ENCODE measurements around the gene HPS3.
"Not testable (repeated sequence)": the region's sequence is repeated elsewhere in the genome, so short reads cannot be mapped to it uniquely, and the experiment has no call there.

The HPS3 gene

DNA sequence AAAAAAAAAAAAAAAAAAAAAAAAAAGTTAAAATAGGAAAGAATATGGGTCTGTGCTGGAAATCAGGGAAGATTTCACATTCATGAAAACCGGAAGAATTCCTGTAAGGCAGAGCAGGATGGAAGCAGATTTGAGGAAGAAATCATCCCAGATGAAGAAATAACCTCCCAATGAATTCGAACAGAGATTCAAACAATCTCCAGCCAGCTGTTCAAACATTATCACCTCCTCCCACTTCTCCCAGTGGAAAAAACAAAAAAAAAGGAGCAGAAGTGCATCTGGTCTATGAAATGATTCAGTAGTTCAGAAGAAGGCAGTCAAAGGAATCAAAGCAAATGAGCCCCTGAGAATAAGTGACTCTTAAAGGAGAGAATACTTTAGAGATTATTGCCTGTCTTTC lies 59.1 kb downstream of the HPS3 start:
- no peak for DNase-seq

DNA sequence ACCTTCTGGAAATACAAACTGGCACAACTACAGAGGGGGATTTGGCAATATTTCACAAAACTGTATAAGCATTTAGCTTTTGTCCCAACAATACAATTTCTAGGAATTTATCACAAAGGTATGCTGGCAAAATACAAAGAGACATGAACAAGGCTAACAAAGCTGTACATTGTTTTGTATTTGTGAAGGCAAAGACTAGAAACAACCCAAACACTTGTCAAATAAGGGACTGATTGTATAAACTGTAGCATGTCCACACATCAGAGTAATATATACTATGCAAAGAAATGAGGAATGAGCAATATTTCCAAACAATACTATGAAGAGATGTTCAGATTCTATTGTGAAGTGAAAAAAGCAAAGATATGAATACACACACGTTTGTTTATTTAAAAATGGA lies 65.8 kb downstream of the HPS3 start:
- DNase-seq: no peak

DNA sequence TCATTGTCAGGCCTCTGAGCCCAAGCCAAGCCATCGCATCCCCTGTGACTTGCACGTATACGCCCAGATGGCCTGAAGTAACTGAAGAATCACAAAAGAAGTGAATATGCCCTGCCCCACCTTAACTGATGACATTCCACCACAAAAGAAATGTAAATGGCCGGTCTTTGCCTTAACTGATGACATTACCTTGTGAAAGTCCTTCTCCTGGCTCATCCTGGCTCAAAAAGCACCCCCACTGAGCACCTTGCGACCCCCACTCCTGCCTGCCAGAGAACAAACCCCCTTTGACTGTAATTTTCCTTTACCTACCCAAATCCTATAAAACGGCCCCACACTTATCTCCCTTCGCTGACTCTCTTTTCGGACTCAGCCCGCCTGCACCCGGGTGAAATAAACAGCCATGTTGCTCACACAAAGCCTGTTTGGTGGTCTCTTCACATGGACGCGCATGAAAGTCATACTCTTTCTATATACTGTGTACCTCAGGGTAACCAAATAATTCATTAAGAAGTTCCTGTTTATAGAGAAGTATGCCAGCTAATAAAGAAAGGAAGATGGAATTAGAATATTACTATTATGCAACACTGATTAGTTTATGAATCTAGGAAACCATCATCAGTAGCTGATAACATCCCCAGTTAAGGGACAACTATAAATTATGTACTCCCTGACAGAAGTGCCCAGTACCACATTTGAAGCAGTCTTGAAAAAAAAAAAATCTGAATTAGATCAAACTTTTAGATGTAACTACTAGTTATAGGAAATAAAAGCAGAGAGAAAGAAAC lies 67.6 kb downstream of the HPS3 start:
- DNase-seq: not testable (repeated sequence)

DNA sequence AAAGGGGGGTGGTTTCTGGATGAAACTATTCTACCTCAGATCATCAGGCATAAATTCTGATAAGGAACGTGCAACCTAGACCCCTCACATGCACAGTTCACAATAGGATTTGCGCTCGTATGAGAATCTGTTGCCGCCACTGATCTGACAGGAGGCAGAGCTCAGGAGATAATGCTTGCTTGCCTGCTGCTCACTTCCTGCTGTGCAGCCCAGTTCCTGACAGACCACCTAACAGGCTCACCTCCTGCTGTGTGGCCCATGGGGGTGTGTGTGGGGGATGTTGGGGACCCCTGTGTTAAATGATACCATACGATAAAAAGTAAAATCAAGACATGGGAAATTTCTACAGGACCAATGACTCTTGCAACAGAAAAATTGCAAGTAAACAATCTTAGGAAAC lies 68.2 kb downstream of the HPS3 start:
- no peak for DNase-seq

DNA sequence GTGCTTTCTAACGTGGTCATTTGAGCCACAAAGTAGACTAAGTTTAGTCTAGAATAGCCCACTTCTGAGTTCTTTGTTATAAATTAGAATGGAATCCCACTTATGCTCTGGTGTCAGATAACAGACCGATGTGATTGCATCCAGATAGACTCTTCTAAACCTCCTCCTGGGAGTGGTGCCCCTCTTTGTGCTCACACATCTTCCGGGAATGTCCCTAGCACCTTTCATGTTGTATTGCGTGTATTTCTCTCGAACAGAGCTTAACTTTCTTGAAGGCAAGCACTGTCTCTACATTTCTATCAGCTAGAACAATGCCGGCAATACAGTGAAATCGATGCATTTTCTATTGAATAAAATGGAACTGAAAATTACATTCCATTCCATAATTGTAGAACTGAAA lies 69.2 kb downstream of the HPS3 start:
- DNase-seq: no peak

DNA sequence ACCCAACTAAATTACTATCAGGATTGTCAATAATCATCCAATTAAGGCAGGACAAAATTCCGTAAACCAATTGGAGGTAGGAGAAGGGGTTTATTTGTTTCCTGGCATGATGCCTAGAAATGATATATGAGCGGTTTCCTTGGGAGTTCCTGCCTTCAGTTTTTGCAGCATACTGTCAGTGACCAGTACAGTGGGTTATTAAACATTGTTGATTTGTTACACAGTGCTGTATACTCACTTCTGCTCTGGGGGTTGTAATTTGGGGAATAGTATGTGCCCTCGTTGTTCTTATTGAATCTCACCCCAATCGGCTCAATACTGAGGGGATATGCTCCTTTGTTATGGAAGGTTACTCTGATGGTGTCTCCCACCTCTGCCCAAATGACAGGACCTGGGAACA lies 70.0 kb downstream of the HPS3 start:
- DNase-seq: no peak

DNA sequence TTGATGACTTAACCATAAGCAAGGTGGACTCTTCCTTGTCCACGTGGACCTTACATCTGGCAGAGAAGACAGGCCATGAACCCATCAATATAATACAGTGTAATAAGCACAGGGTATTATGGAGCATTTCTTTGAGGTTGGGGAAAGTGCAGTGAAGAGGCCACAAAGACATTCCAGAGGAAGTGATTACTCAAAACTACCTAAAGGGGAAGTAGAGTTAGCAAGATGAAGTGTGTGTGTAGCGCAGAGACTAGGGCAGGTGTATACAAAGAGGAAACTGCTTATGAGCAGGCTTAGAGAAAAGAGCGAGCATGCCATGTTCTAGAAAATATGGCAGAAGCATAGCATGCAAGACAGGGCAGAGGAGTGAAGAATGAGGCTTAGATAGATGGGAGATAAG lies 74.3 kb downstream of the HPS3 start:
- DNase-seq: peak; percentile 88

DNA sequence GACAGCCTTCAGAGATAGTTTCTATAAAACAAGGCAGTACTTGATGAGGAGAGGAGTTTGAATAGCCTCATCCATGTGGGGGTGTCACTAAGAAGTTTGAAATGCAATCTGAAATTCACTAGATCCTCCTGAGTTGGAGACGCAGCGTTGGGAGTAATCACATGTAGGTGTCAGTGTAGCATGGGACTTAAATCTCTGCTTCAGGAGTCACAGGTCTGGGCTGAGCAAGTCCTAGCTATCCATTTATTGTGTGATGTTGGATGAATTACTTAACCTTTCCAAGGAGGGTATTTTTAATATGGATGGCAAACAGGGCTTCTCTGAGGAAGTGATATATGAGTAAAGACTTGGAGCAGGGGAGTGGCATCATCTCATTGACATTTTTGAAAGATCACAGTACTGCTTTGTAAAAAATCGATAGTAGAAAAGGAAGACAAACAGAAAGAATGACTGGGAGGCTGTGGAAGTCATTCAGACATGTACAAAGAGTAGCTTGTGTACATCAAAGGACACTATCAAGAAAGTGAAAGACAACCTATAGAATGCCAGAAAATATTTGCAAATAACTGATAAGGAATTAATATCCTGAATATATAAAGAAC lies 75.1 kb downstream of the HPS3 start:
- DNase-seq: no peak

DNA sequence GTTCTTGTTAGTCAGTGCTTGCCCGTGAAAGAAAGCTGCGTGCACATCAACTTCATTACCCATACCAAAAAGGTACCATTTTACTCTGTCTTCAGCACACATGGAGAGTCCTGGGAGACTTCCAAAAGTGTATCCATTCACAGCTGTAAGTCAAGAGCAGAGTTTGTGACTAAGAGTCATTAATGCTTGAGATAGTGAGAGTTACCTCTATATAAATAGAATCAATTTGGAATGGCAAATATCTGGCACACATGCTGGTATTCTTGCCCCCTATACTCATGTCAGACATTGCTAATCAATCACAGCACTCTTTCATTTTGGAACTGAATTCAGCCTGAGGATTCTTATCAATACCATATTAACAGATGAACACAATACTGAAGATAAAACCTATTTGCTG lies 78.0 kb downstream of the HPS3 start:
- DNase-seq: no peak

DNA sequence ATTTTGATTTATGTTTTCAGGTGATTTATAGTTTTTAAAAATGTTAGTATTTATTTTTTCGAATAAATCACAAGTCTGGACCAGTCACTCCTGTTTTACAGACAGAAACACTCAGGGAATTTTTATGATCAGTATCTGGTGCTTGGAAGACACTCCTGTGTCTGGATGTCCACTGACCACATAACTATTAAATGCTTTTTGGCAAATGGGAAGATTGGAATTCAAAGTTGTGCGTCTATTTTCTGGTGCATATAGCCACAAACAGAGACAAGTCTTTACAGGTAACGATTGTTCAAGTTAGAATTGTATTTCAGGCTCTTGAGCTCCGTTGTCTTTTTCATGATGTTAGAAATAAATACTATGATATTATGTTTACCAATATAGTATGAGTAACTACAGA lies 80.0 kb downstream of the HPS3 start:
- DNase-seq: no peak

DNA sequence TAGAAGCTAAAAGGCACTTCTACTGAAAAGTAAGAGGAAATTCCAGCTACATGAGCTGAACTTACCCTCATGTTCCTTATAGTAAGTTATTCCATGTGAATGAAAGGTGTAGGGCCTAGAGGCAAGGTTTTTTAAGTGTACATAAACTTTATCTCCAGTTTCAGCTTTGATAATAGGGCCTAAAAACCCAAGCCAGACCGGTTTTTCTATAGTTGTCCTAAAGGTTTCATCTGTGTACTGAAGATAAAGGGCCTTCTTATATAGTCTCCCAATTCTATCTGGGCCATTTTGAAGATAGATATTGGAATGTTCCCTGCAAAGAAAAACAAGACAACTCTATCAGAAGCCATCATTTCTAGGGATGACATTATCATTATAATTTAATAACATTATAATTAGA lies 82.9 kb downstream of the HPS3 start:
- DNase-seq: no peak

DNA sequence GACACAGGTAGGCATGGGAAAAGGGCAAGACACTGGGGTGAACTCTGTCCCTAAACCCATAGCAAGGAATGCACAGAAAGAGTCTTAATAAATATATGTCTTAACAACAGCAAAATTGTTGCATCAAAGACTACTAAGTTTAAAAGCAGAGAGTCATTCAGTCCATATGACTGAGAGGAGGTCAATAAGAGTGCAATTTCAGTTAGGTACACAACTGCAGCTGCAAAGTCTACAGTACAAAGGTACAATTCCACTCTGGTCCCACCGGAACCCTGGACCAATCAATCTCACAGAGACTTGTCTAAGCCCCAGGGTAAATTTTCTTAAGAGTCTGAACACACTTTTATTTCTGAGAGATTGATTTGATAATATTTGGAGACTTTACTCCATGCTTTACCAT lies 85.3 kb downstream of the HPS3 start:
- DNase-seq: no peak

DNA sequence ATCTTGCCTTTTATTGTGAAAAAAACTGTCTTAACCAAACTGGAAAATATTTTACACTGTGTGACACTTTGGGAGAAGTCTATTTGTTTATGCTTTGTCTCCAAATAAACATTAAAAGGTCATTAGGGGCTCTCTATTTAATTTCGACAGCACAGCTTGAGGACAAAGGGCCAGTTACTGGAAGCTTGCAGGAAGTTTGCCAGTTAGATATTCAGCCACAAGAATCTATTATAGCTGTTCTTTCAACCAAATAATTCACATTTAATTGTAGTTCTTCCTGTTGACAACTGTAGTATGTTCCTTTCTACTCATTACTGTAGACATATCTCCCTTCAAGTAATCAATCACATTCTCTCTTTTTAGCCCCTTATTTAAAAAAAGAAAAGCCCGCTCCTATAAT lies 86.1 kb downstream of the HPS3 start:
- DNase-seq: no peak

DNA sequence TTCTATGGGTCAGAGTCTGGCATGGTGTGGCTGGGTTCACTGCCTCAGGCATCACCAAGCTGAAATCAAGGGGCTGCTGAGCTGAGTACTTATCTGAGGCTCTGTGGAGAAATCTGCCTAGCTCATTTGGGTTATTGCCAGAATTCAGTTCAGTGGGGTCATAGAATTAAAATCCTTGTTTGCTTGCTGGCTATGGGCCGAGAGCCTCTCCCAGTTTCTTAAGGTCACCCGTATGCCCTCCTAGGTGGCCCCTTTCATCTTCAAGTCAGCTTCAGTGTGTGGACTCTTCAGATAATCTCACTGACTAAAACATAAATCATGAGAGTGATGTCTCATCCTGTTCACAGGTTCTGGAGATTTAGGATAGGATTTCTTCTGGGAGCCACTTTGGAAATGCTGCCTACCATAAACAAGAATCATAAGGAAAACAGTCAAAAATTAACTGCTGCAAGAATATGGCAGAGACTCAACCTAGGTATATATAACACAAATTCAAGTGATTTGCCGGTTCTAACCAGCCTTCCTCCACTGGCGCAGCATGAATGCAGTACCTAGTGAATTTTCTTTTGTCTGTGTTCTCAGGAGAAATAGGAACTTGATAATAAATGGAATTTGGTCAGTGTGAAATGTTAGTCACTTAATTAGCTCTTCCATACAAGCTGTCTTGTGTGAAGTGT lies 86.9 kb downstream of the HPS3 start:
- DNase-seq: no peak

DNA sequence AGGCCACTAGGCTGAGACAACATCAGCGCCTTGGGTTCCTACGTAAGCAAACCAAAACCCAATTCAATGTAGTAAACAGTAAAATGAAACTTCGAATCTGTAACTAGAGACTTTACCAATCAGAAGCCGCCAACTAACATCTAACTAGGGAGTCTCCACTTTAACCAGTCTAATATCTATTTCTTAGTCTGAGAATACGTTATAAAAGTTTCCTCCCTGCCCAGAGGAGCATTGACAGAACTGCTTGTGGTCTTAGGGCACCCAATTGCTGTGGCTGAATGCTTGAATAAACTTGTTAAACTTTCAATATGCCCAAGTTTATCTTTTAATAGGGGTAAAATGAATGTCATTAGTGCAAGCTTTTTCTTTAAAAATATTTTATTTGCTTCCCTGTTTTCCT lies 87.9 kb downstream of the HPS3 start:
- no peak for DNase-seq

DNA sequence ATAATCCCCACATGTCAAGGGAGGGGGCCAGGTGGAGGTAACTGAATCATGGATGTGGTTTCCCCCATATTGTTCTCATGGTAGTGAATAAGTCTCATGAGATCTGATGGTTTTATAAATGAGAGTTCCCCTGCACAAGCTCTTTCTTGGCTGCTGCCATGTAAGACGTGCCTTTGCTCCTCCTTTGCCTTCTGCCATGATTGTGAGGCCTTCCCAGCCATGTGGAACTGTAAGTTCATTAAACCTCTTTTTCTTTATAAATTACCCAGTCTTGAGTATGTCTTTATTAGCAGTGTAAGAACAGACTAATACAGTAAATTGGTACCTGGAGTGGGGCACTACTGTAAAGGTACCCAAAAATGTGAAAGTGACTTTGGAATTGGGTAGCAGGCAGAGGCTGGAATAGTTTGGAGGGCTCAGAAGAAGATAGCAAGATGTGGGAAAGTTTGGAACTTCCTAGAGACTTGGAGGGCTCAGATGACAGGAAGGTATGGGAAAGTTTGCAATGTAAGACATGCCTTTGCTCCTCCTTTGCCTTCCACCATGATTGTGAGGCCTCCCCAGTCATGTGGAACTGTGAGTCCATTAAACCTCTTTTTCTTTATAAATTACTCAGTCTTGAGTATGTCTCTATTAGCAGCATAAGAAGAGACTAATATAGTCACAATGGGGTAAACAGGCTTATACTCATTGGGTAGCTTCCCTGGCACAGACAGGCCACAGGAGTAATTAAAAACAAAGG lies 90.1 kb downstream of the HPS3 start:
- not testable (repeated sequence) for DNase-seq

DNA sequence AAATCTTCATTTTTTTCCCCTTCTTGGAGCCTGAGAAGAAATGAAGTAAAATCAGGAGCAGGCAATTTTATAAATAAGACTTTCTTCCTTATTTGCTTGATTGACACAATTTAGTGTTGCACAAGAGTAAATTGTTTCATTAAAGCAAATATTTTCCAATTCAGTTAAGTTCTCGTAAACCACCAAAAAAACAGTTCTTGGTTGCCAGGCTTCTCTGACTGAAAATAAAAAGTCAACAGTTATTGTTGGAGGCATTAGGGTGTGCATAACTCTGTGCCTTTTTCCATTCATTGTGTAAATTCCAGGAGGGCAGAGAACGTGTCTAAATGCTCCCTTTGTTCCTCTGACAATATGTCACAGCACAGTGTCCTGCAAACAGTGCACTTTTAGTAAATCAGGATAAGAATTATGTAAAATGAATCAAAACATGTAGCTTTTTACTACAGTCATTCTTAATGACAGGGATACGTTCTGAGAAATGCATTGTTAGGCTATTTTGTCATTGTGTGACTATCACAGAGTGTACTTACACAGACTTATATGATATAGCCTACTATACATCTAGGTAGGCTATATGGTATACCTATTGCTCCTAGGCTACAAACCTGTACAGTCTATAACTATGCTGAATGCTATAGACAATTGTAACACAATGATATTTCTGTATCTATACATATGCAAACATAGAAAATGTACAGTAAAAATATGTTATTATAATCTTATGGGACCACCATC lies 92.5 kb downstream of the HPS3 start, which contains the start of gene CP:
TSS of gene CP (minus strand) at position 47 of the 735 bp plus-strand sequence. CDS start at position 10, 37 bp downstream.
- no peak for DNase-seq
